ENCODE measurements around the gene ARHGEF12. TPM values are rescaled to one million over a fixed set of nuclear protein-coding genes. Genes with fewer than 3 reads are reported as not detected.

Gene ARHGEF12
- total and polyA plus RNA-seq, 8 donors, result 13.8 to 74.7 (median 38.4) TPM

- H3K27ac ChIP-seq, result no peak overlapping the region
- peaks cover 30 to 50% (median 36%) of the 10 kb centered on the region in 3 donors for H3K4me1 ChIP-seq
- WGBS, 2 donors, result 71 to 83% methylated on average over 3 of the region's 3 CpGs
- H3K4me3 ChIP-seq, result no peak overlapping the region
- TF ChIP-seq CTCF (IDR thresholded peaks at IDR 0.05), result no peak
- no peaks in the 10 kb centered on the region for H3K36me3 ChIP-seq
- ATAC-seq (no peak), FAIRE-seq (no peak), DNase-seq (no peak)
- H3K9me3 ChIP-seq, result no peaks in the 10 kb centered on the region
- intact Hi-C loops (cut with DNase I), result loop anchor here in 2 of 3 donors (10.0 kb wide), 2 partner anchors 52 to 72 kb away; no protein-coding TSS in a partner anchor
- no peaks in the 10 kb centered on the region for H3K27me3 ChIP-seq
These were observed 6.5 kb downstream of the ARHGEF12 start for GRCh38 chr11:120342678-120343077.

- intact Hi-C loops (cut with DNase I), result loop anchor here in 2 of 3 donors (10.0 kb wide), 2 partner anchors 51 to 71 kb away; no protein-coding TSS in a partner anchor
- Histone ChIP-seq H3K27ac (no peak overlapping the region), H3K4me3 (no peak overlapping the region), H3K27me3 (no peaks in the 10 kb centered on the region), H3K36me3 (no peaks in the 10 kb centered on the region), H3K9me3 (no peaks in the 10 kb centered on the region), H3K4me1 (peaks cover 28 to 50% (median 30%) of the 10 kb centered on the region in 3 donors)
- ATAC-seq (peak in 1 of 4 donors; percentile 32), FAIRE-seq (no peak), DNase-seq (no peak)
- WGBS, 2 donors, result 89% methylated on average over 2 of the region's 2 CpGs
- TF ChIP-seq CTCF (IDR thresholded peaks at IDR 0.05), result no peak
These were observed 7.2 kb downstream of the ARHGEF12 start for GRCh38 chr11:120343429-120343828.

- FAIRE-seq, result no peak
- intact Hi-C loops (cut with DNase I), result loop anchor here in 2 of 3 donors (10.0 kb wide), 2 partner anchors 50 to 70 kb away; no protein-coding TSS in a partner anchor
- H3K27ac ChIP-seq, result no peak overlapping the region
These were observed 8.2 kb downstream of the ARHGEF12 start for GRCh38 chr11:120344302-120345004.

GRCh38 chr11:120346233-120346632, 10.0 kb downstream of the ARHGEF12 start:
- Histone ChIP-seq H3K9me3 (no peaks in the 10 kb centered on the region), H3K27me3 (no peaks in the 10 kb centered on the region), H3K36me3 (no peaks in the 10 kb centered on the region), H3K4me1 (peaks cover 16 to 47% (median 28%) of the 10 kb centered on the region in 3 donors), H3K27ac (no peak overlapping the region), H3K4me3 (no peak overlapping the region)
- TF ChIP-seq CTCF (IDR thresholded peaks at IDR 0.05), result no peak
- no peak for ATAC-seq
- no peak for DNase-seq
- no peak for FAIRE-seq
- intact Hi-C loops (cut with DNase I), result loop anchor here in 2 of 3 donors (10.0 kb wide), 2 partner anchors 49 to 69 kb away; no protein-coding TSS in a partner anchor
- 32 to 56% methylated on average over 1 of the region's 1 CpG for WGBS, 2 donors

More at GRCh38 chr11:120344302-120345004, 8.2 kb downstream of the ARHGEF12 start:
- H3K27me3 ChIP-seq, result no peaks in the 10 kb centered on the region
- TF ChIP-seq CTCF (IDR thresholded peaks at IDR 0.05), result no peak
- no peak for DNase-seq
- no peaks in the 10 kb centered on the region for H3K9me3 ChIP-seq
- whole genome bisulfite sequencing, 2 donors, result 65 to 80% methylated on average over 1 of the region's 1 CpG
- no peaks in the 10 kb centered on the region for H3K36me3 ChIP-seq
- ATAC-seq, result peak in 2 of 4 donors; percentile 33 to 43
- no peak overlapping the region for H3K4me3 ChIP-seq
- H3K4me1 ChIP-seq, result peaks cover 23 to 58% (median 35%) of the 10 kb centered on the region in 3 donors

GRCh38 chr11:120350637-120351036, 14.4 kb downstream of the ARHGEF12 start:
- peaks cover 18 to 36% (median 19%) of the 10 kb centered on the region in 3 donors for H3K4me1 ChIP-seq
- H3K9me3 ChIP-seq, result no peaks in the 10 kb centered on the region
- intact Hi-C loops (cut with DNase I), result no loop called here
- no peaks in the 10 kb centered on the region for H3K36me3 ChIP-seq
- ATAC-seq, result no peak
- no peak overlapping the region for H3K27ac ChIP-seq
- FAIRE-seq, result peak; percentile 63
- no peaks in the 10 kb centered on the region for H3K27me3 ChIP-seq
- H3K4me3 ChIP-seq, result no peak overlapping the region
- DNase-seq, result no peak
- no peak for TF ChIP-seq CTCF (IDR thresholded peaks at IDR 0.05)

All from pancreas (tissue), 10 donors.